Activated T-helper 2 cell treated with anti-CD3 and anti-CD28 coated beads, Interferon-gamma antibody, Interleukin-2, Interleukin-4, amounts not matched to agents 10 μg/mL and 5 μg/mL and 100 μg/mL, durations not matched to agents 14 hours and 24 hours and 36 hours (primary cell): Measurements from ENCODE around the gene HK1. TPM values are rescaled to one million over a fixed set of nuclear protein-coding genes. Genes with fewer than 3 reads are reported as not detected.

Experiments used
- DNase-seq: peaks from one replicate; pipeline ENCODE4 v3.0.0; 2021; ENCODE audit warnings: low spot score
- H3K27ac Mint-ChIP-seq: one replicate; pipeline ENCODE4 v1.8.0; 2021; ENCODE audit warnings: mixed read lengths
- H3K27me3 Mint-ChIP-seq: one replicate; pipeline ENCODE4 v1.8.0; 2021; ENCODE audit warnings: low read depth, mixed read lengths
- H3K36me3 Mint-ChIP-seq: one replicate; pipeline ENCODE4 v1.8.0; 2021; ENCODE audit warnings: low read depth, mixed read lengths
- H3K4me1 Mint-ChIP-seq: one replicate; pipeline ENCODE4 v1.8.0; 2021; ENCODE audit warnings: low read depth, mixed read lengths
- H3K4me3 Mint-ChIP-seq: one replicate; pipeline ENCODE4 v1.8.0; 2021; ENCODE audit warnings: low read depth, mild to moderate bottlenecking, moderate library complexity, mixed read lengths
- H3K9me3 Mint-ChIP-seq: one replicate; pipeline ENCODE4 v1.8.0; 2021; ENCODE audit warnings: mixed read lengths
- intact Hi-C: fragments of 100-400 bp; cut with micrococcal nuclease; formaldehyde crosslinking; loops from one replicate; pipeline ENCODE4 v1.15.1; 2023
- total RNA-seq: library from RNA; stranded (reverse); gene quantifications from 2 replicates; pipeline ENCODE4 v1.2.3, GENCODE V29; 2022

HK1 gene
- total RNA-seq, 1 donor from 2014 or later = 197 TPM

GRCh38 chr10:69413221-69413865, 135.0 kb downstream of the HK1 start:
- peaks cover 1% of the 10 kb centered on the region for H3K27me3 Mint-ChIP-seq
- DNase-seq = no peak
- H3K4me3 Mint-ChIP-seq = no peak overlapping the region
- no peak overlapping the region for H3K27ac Mint-ChIP-seq
- no peaks in the 10 kb centered on the region for H3K36me3 Mint-ChIP-seq
- no peaks in the 10 kb centered on the region for H3K9me3 Mint-ChIP-seq
- intact Hi-C loops = no loop called here
- peaks cover 5% of the 10 kb centered on the region for H3K4me1 Mint-ChIP-seq

DNA sequence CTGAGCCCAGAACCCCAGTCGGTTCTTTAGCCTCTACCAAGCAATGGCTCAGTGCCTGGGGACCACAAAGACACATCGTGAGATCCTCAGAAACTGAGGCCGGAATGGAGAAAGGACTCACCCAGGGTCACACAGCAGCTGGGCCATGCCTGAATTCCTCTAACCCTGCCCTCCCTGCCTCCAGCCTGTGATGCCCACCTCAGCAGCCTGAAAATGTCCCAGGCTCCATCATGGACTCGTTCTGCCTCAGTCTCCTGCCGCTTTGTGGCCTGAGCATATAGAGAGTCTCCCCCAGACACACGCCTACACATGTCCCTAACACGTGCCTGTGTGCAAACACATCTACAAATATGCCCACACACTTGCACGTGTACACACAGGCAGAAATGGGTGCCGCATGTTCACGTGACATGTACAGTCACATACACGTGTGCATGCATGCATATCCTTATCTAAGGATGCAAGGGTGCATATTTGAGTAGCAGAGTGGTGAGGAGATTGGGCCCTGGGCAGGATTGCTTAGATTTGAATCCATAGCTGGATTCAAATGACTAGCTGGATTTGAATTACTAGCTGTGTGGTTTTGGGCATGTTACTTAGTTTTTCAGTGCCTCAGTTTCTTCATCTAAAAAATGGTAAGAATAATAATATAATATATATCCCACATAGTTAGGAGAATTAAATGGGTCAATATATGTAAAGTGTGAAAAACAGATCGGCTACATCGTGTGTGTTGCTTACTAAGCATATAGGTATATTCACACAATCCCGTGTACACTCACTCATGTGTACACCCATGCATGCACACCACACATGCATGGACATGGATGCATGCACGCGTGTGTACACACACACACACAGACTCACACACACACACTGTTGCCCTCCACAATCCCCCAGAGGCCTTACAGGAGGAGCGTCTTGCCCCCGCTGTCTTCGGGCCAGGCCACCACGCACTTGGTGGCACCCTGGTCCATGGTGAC, 136.0 kb downstream of the HK1 start:
- peaks cover 1% of the 10 kb centered on the region for H3K27me3 Mint-ChIP-seq
- H3K36me3 Mint-ChIP-seq = no peaks in the 10 kb centered on the region
- intact Hi-C loops = no loop called here
- H3K9me3 Mint-ChIP-seq = no peaks in the 10 kb centered on the region
- DNase-seq = no peak
- H3K27ac Mint-ChIP-seq = no peak overlapping the region
- no peak overlapping the region for H3K4me3 Mint-ChIP-seq
- peaks cover 3% of the 10 kb centered on the region for H3K4me1 Mint-ChIP-seq

GRCh38 chr10:69415049-69415448, 136.8 kb downstream of the HK1 start:
- no peak for DNase-seq
- intact Hi-C loops = no loop called here

DNA sequence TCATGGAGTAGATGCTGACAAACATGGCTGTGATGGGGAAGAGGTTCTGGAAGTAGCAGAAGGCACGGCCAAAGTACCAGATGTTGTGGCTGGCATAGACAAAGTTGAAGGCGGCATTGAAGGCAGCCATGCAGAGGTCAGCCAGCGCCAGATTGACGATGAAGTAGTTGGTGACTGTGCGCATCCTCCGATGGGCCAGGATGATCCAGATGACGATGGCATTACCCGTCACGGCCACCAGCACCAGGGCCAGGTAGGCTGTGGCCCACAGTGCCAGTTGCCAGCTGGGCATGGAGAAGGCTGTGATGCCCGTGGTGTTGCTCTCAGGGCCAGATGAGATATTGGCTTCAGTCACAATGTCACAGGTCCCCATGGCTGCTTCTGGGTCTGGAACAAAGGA, 137.7 kb downstream of the HK1 start:
- Mint-ChIP-seq H3K27me3 (peaks cover 1% of the 10 kb centered on the region), H3K4me3 (no peak overlapping the region), H3K27ac (no peak overlapping the region), H3K4me1 (no peaks in the 10 kb centered on the region), H3K9me3 (no peaks in the 10 kb centered on the region), H3K36me3 (no peaks in the 10 kb centered on the region)
- intact Hi-C loops = no loop called here
- no peak for DNase-seq

More at GRCh38 chr10:69415049-69415448, 136.8 kb downstream of the HK1 start:
- Mint-ChIP-seq H3K27ac (no peak overlapping the region), H3K27me3 (peaks cover 1% of the 10 kb centered on the region), H3K36me3 (no peaks in the 10 kb centered on the region), H3K4me1 (no peaks in the 10 kb centered on the region), H3K4me3 (no peak overlapping the region), H3K9me3 (no peaks in the 10 kb centered on the region)

DNA sequence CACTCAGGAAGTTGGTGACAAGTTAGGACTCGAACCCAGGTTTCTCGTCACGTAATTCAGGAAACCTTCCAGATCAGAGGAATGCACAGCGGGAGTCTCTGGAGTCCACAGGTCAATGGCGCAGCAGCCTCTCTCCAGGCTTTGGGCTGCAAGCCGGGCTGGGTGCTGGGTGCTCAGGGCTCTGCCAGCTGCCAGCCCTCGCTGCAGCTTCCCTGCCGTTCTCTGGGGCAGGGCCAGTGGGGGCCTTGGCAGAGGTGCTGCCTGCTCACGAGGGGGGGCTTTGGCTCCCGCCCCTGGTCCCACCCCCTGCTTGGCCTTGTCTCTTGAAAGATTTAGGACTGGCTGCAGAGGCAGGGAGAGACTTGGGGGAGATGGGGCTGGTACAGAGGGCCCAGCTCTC, 138.4 kb downstream of the HK1 start, which contains the start of gene TACR2:
TACR2 (minus strand) TSS at position 224 of the 400 bp plus-strand sequence. CDS start 595 bp downstream, outside the sequence.
- Mint-ChIP-seq H3K36me3 (no peaks in the 10 kb centered on the region), H3K4me1 (no peaks in the 10 kb centered on the region)
- DNase-seq = no peak

DNA sequence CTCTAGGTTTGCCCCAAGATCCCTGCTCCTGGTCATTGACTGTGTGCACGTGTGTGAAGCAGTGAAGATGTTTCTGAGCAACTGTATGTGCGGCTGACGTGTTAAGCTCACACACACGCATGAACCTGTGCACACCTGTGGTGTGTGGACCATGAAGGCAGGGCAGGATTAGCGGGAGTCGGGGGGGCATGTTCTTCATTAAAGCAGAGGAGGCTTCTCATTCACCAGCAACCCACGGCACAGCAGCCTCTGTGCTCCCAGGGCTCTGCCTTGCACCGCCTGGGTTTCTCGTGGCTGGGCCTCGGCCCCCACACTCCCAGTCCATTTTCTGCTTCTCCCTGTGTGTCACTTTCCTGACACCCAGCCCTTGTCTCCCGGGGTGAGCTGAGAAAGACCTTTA, 139.2 kb downstream of the HK1 start:
- Mint-ChIP-seq H3K27me3 (peaks cover 1% of the 10 kb centered on the region), H3K4me1 (no peaks in the 10 kb centered on the region), H3K9me3 (no peaks in the 10 kb centered on the region), H3K4me3 (no peak overlapping the region), H3K27ac (no peak overlapping the region), H3K36me3 (no peaks in the 10 kb centered on the region)
- DNase-seq = no peak
- intact Hi-C loops = no loop called here

More for the DNA sequence above, 138.4 kb downstream of the HK1 start, which contains the start of gene TACR2:
- H3K27me3 Mint-ChIP-seq = peaks cover 1% of the 10 kb centered on the region
- no peaks in the 10 kb centered on the region for H3K9me3 Mint-ChIP-seq
- no peak within 1 kb of the TSS for H3K4me3 Mint-ChIP-seq
- no peak within 1 kb of the TSS for H3K27ac Mint-ChIP-seq
- intact Hi-C loops = no loop called here

DNA sequence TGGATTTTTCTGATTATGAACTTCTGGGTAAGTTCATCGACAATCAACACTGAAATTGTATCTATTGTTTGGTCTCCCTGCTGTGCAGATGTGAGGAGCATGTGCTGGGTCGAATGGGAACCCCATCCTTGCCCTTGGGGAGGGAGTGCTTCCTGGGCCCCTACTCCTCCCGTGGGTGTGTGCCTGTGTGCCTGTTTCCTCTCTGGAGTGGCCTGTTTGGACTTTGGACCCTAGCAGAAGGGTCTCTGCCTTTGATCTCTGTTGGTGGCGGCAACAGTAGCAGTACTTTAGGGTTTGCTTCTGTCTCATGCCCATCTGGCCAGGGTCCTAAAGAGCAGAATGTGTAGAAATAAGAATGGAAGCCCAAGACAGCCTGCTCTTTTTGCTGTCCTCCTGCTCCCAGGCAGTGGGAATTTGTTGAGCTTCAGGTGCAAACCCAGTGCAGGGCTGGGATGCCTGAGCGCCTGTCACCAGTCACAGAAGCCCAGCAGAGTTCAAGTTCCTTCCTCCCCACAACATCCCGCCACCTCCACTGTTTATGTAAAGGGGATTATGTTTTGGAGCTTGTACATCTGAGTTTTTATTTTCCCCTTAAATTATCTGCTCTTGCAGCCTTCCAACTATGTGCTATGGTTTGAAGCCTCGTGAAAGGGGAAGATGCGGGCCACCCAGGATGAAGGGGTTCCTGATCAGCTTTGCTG, 139.9 kb downstream of the HK1 start:
- H3K4me1 Mint-ChIP-seq = no peaks in the 10 kb centered on the region
- no peaks in the 10 kb centered on the region for H3K9me3 Mint-ChIP-seq
- no peak for DNase-seq
- intact Hi-C loops = no loop called here
- no peak overlapping the region for H3K4me3 Mint-ChIP-seq
- no peak overlapping the region for H3K27ac Mint-ChIP-seq
- H3K27me3 Mint-ChIP-seq = peaks cover 1% of the 10 kb centered on the region
- no peaks in the 10 kb centered on the region for H3K36me3 Mint-ChIP-seq

DNA sequence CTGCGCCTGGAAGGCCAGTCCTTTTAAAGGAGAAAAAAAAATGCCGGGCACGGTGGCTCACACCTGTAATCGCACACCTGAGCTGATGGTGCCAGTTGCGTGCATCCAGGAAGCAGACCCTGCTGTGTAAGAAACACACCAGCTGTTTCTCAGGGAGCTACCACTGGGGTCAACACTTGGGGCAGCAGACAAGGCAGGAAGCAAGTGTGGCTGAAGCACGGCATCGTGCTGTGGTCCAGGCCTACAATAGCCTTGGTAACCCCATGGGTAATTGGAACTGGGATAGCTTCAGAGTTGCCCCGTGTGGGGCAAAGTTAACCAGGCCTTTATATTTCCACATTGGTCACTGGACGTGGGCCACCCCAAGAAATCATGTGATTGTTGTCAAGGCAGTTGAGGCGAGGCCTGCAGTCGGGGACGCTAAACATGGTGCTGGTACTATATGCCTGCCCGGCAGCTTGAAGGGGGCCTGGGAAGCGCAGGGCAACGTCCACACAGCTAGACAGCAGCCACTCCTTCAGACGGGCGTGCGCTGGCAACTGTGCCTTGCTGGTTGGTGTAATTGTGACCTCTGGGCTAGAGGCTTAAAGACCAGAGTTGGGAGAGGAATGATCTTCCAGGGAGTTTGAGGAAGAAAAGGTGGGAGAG, 140.9 kb downstream of the HK1 start:
- peaks cover 1% of the 10 kb centered on the region for H3K27me3 Mint-ChIP-seq
- H3K27ac Mint-ChIP-seq = no peak overlapping the region
- H3K4me3 Mint-ChIP-seq = no peak overlapping the region
- H3K36me3 Mint-ChIP-seq = no peaks in the 10 kb centered on the region
- H3K9me3 Mint-ChIP-seq = no peaks in the 10 kb centered on the region
- no peak for DNase-seq
- intact Hi-C loops = no loop called here
- H3K4me1 Mint-ChIP-seq = peaks cover 4% of the 10 kb centered on the region

GRCh38 chr10:69419744-69420126, 141.4 kb downstream of the HK1 start:
- Mint-ChIP-seq H3K36me3 (no peaks in the 10 kb centered on the region), H3K27me3 (peaks cover 1% of the 10 kb centered on the region)
- intact Hi-C loops = no loop called here

DNA sequence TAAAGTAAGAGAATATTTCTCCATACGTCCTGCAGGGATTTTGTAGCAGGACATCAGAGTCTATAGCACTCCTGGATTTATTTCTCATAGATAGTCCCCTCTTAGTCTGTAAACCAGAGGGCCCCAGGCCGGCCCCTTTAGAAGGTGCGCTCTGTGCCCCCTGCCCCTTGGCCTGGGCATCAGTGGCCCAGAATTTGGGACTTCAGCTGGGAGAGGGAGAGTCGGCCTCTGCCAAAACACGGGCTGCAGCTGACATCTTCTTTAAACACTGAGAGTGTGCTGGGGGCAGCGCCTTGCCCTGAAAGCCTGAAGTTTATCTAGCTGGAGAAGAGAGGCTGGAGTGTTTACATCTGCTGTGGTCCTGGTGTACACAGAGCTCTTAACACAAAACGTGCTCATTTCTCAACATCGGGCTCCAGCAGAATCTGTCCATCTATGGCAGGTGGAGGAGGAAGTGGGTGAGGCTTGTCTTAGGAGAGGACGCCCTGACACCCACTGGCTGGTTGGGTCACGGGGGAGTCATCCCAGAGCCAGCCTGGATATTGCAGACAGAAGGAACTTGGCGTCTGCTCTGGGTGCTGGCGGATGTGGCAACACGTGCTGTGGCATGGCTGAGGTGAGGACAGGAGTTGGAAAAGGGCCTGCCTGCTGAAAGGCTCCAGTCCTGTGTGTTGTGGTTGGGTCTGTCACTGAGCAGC, 143.5 kb downstream of the HK1 start:
- intact Hi-C loops = no loop called here
- Mint-ChIP-seq H3K36me3 (no peaks in the 10 kb centered on the region), H3K9me3 (no peaks in the 10 kb centered on the region), H3K4me3 (no peak overlapping the region), H3K27me3 (no peaks in the 10 kb centered on the region), H3K27ac (no peak overlapping the region), H3K4me1 (peaks cover 17% of the 10 kb centered on the region)
- no peak for DNase-seq

More at GRCh38 chr10:69419744-69420126, 141.4 kb downstream of the HK1 start:
- no peak for DNase-seq
- Mint-ChIP-seq H3K4me3 (no peak overlapping the region), H3K27ac (no peak overlapping the region), H3K9me3 (no peaks in the 10 kb centered on the region), H3K4me1 (peaks cover 5% of the 10 kb centered on the region)

DNA sequence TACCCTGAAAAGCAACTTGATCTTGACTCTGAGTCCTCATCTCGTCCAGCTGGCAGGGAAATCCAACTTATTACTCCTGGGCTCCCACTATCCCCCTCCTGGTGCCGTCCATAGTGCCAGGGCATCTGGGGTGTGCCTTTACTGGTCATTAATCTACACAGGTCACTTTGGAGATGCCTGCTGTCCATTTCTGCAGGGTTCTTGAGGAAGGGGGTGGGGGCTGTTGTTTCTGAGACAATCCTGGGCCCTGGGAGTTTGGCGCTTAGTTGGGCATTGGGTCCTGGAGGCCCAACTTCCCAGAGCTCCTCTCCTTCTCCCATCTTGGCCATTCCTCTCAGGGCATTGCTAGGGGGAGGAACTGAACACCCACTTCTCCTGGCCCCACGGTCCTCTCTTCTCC, 144.4 kb downstream of the HK1 start:
- intact Hi-C loops = no loop called here
- no peak overlapping the region for H3K4me3 Mint-ChIP-seq
- no peak overlapping the region for H3K27ac Mint-ChIP-seq
- peaks cover 17% of the 10 kb centered on the region for H3K4me1 Mint-ChIP-seq
- no peaks in the 10 kb centered on the region for H3K36me3 Mint-ChIP-seq
- DNase-seq = no peak
- H3K27me3 Mint-ChIP-seq = no peaks in the 10 kb centered on the region
- H3K9me3 Mint-ChIP-seq = no peaks in the 10 kb centered on the region

DNA sequence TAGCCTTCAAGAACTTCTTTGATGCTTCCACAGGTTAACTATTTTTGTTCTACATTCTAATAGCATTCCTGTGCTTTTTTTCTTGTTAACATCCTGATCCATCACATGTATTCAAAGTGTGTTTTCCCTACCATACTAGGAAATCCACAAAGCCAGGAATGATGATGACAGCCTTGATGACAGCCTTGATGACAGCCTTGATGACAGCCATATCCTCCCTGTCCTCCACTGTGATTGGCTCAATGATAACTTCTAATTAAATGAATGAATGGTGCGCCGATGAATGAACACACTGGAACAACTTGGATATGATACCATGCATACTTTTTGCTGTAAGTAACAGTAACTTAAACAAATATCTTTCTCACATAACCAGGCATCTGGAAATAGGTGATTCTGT, 146.7 kb downstream of the HK1 start:
- intact Hi-C loops = no loop called here

More for the DNA sequence above, 146.7 kb downstream of the HK1 start:
- H3K4me3 Mint-ChIP-seq = no peak overlapping the region
- no peak overlapping the region for H3K27ac Mint-ChIP-seq
- H3K4me1 Mint-ChIP-seq = peaks cover 17% of the 10 kb centered on the region
- no peaks in the 10 kb centered on the region for H3K27me3 Mint-ChIP-seq
- no peaks in the 10 kb centered on the region for H3K9me3 Mint-ChIP-seq
- no peaks in the 10 kb centered on the region for H3K36me3 Mint-ChIP-seq
- DNase-seq = no peak
